LNCaP clone FGC (cell line): ENCODE data around the gene MYH7.
"Not testable (repeated sequence)": the region's sequence is repeated elsewhere in the genome, so short reads cannot be mapped to it uniquely, and the experiment has no call there.

Experiments
- DNase-seq: peaks from one replicate; pipeline ENCODE4 v3.0.0-alpha.2; 2011; ENCODE audit warnings: low read depth
- H3K4me3 ChIP-seq: 2 replicates; pipeline ENCODE4 v1.5.1; 2011; ENCODE audit warnings: mild to moderate bottlenecking, low read depth, low read length, control low read depth
- CTCF ChIP-seq: IDR thresholded peaks from 2 replicates; pipeline ENCODE4 v1.5.1; 2012; ENCODE audit warnings: mild to moderate bottlenecking; ENCODE audit not compliant: control insufficient read depth, insufficient read depth; ENCODE audit errors: extremely low read depth

Gene MYH7

GRCh38 chr14:23430723-23431085 lies 4.8 kb downstream of the MYH7 start:
- no peak overlapping the region for H3K4me3 ChIP-seq
- TF ChIP-seq CTCF: no peak
- no peak for DNase-seq

- H3K4me3 ChIP-seq: no peak overlapping the region
- no peak for DNase-seq
- no peak for TF ChIP-seq CTCF
Observed at GRCh38 chr14:23430016-23430722, 5.3 kb downstream of the MYH7 start.

- TF ChIP-seq CTCF: no peak
- DNase-seq: no peak
- no peak overlapping the region for H3K4me3 ChIP-seq
Observed at GRCh38 chr14:23428686-23429495, 6.6 kb downstream of the MYH7 start.

- not testable (repeated sequence) for H3K4me3 ChIP-seq, DNase-seq
Observed at GRCh38 chr14:23425798-23426197, 9.7 kb downstream of the MYH7 start.

- no peak for DNase-seq
- TF ChIP-seq CTCF: no peak
- H3K4me3 ChIP-seq: no peak overlapping the region
Observed at GRCh38 chr14:23425169-23425568, 10.3 kb downstream of the MYH7 start.

- no peak overlapping the region for H3K4me3 ChIP-seq
- no peak for TF ChIP-seq CTCF
- DNase-seq: no peak
Observed at GRCh38 chr14:23423657-23424056, 11.8 kb downstream of the MYH7 start.

- H3K4me3 ChIP-seq: no peak overlapping the region
- no peak for TF ChIP-seq CTCF
- DNase-seq: no peak
Observed at GRCh38 chr14:23421594-23421993, 13.9 kb downstream of the MYH7 start.

- H3K4me3 ChIP-seq, DNase-seq: not testable (repeated sequence)
Observed at GRCh38 chr14:23419646-23420045, 15.8 kb downstream of the MYH7 start.
